ENCODE measurements around the gene FAAP20.
A peak's percentile ranks its signal among the peaks of the same experiment; 100 is the strongest.

FAAP20 gene, protein sequence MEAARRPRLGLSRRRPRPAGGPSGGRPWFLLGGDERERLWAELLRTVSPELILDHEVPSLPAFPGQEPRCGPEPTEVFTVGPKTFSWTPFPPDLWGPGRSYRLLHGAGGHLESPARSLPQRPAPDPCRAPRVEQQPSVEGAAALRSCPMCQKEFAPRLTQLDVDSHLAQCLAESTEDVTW

DNA sequence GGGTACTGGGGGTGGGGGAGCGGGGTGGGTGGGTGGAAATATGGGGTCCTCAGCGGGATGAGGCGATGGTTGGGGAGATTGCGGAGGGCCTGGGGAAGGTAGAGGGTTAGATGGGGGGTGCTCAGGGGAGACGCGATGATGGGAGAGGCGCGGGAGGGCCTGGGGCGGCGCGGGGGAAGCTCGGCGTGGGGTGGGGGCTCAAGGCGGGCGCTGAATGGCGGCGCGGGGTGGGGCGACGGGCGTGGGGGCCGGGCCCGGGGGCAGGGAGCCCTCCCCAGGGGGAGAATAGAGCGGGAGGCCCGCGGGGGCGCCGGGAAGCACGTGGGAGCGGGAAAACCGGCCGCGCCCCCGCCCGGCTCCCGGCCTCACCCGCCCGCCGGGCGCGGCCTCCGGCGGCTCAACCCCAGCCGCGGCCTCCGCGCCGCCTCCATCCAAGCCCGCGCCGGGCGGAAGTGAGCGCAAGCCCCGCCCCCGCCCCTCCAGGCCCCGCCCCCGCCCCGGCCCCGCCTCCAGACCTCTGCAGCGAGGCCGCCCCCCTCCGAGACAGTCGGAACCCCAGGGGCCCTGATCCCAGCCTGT, at the start of gene FAAP20:
Gene FAAP20, minus strand, starts transcription at position 454 of the 579 bp plus-strand sequence. Its CDS starts 23 bp downstream, at position 431.
- no peak for TF ChIP-seq ZNF274 (IDR thresholded peaks at IDR 0.05; ENCODE audit: low read depth, low read length)
- H3K4me3 ChIP-seq (ENCODE audit: low read length): peak within 1 kb of the TSS; percentile 68

DNA sequence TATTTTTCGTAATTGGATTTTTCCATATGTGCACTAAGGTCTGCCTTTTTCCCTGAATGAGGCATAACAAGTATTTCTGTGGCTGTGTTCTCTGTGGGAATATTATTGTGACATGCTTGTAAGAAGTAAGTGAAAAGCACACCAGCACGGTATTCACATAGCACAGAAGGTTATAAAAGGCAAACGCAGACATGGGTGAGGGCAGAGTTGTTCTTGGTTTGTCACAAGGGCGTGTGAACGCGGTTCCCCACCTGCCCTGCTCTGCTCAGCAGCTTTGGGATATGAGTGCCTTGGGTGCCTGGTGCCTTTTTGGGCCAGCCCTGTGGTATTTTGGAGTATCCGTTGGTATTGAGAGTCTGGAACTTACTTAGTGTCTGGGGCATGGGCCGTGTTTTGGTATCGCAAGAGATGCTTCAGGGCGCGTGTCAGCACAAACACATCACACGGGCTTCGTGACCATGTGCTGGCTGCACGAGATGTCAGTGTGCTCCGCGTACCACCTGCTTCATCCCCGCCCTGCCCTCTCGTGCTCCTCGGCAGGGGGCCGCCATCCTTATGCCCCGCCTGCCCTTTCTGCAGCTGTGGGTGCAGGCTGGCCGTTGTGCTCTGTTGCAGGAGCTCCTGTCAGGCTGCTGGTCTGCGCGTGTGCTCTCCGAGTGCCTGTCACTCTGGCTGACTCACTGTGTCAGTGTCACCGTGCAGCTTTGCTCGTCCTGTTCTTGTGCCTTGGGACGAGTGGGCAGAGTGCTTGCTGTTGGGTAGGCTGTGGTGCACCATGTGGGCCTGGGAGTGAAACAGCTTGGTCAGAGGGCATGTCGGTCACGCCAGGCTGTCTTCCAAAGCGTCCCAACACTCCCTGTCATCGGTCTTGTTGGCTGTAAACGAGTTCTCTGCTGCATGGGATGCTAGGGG, 48.5 kb upstream of the FAAP20 start:
- no peak overlapping the region for H3K4me3 ChIP-seq (ENCODE audit: low read length)
- no peak for TF ChIP-seq ZNF274 (IDR thresholded peaks at IDR 0.05; ENCODE audit: low read depth, low read length)

DNA sequence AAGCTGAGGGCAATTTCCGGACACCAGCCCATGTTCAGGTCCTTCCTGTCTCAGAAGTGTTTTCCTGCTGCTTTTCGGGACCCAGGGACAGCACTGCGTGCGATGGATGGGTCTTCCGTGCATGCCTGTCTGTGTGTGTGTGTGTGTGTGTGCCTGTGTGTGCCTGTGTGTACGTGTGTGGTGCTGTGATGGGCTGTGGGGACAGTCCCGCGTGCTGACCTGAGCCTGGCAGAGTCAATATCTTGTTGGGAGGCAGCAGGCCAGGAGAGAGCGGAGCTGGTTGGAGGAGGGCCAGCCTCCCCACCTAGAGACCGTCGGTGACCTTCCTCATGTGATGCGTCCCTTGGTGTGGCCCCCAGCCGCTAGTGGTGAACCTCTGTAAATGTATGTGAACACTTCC, 47.2 kb upstream of the FAAP20 start:
- no peak for TF ChIP-seq ZNF274 (IDR thresholded peaks at IDR 0.05; ENCODE audit: low read depth, low read length)
- H3K4me3 ChIP-seq (ENCODE audit: low read length): no peak overlapping the region

GRCh38 chr1:2240270-2241156, 45.9 kb upstream of the FAAP20 start:
- H3K4me3 ChIP-seq (ENCODE audit: low read length): no peak overlapping the region
- no peak for TF ChIP-seq ZNF274 (IDR thresholded peaks at IDR 0.05; ENCODE audit: low read depth, low read length)

DNA sequence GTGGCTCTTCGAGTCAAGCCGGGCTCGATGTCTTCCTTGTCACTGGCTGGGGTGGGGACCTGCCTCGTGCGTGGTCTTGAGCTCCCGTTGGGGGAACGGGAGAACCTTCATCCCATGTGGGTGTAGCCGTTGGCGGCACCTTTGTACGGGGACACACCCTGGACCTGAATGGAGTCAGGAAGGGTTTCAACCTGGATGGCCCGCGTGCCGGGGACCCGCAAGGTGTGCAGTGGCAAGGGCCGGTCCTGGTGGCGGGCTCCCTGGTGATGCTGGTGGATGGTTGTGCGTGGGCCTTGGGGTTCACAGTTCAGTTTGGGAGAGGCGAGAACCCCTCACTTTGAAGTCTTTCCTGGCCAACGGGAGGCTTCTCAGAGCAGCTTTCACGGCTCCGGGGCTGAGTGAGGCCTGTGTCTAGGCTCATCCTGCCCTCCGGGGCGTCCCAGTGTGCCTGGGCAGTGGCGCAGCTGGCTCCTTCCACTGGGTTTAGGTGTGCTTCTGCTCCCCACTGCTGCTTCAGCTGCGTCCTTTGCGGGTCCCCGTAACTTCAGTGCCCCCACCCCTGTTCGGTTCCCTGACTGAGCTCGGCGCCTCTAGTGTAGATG, 44.9 kb upstream of the FAAP20 start:
- TF ChIP-seq ZNF274 (IDR thresholded peaks at IDR 0.05; ENCODE audit: low read depth, low read length): no peak
- H3K4me3 ChIP-seq (ENCODE audit: low read length): no peak overlapping the region

GRCh38 chr1:2239013-2239370, 44.4 kb upstream of the FAAP20 start:
- H3K4me3 ChIP-seq (ENCODE audit: low read length): no peak overlapping the region
- TF ChIP-seq ZNF274 (IDR thresholded peaks at IDR 0.05; ENCODE audit: low read depth, low read length): no peak

DNA sequence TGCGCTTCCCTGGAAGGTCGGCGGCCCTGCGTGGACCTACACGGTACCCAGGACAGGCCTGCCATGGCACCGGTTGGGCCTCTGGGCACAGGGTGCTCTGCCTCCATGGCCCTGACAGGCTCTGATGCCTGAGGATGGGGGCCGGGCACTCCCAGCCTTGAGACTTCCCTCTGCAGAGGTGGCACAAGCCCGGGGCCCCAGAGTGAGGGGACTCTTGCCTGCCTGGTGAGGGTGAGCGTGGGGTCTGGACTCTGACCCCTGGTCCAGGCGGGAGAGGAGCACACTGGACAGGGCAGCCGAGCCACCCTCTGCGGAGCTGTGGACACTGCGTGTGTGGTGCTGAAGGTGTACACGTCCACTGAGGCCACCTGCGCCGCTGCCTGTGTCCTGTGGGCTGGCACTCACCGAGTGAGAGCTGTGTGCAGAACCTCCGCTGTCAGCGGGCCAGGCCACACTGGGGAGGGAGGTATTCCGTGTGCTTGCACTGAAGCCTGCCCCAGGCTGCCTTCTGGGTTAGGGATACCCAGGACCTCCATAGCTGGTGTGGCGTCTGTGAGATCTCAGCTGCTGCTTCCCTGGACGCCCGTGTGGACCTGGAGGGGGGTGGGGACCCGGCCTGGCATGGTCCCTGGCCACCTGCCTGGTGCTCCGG, 43.9 kb upstream of the FAAP20 start:
- no peak for TF ChIP-seq ZNF274 (IDR thresholded peaks at IDR 0.05; ENCODE audit: low read depth, low read length)
- no peak overlapping the region for H3K4me3 ChIP-seq (ENCODE audit: low read length)

- H3K4me3 ChIP-seq (ENCODE audit: low read length): no peak overlapping the region
- no peak for TF ChIP-seq ZNF274 (IDR thresholded peaks at IDR 0.05; ENCODE audit: low read depth, low read length)
Measured at GRCh38 chr1:2237773-2238172, 43.2 kb upstream of the FAAP20 start.

DNA sequence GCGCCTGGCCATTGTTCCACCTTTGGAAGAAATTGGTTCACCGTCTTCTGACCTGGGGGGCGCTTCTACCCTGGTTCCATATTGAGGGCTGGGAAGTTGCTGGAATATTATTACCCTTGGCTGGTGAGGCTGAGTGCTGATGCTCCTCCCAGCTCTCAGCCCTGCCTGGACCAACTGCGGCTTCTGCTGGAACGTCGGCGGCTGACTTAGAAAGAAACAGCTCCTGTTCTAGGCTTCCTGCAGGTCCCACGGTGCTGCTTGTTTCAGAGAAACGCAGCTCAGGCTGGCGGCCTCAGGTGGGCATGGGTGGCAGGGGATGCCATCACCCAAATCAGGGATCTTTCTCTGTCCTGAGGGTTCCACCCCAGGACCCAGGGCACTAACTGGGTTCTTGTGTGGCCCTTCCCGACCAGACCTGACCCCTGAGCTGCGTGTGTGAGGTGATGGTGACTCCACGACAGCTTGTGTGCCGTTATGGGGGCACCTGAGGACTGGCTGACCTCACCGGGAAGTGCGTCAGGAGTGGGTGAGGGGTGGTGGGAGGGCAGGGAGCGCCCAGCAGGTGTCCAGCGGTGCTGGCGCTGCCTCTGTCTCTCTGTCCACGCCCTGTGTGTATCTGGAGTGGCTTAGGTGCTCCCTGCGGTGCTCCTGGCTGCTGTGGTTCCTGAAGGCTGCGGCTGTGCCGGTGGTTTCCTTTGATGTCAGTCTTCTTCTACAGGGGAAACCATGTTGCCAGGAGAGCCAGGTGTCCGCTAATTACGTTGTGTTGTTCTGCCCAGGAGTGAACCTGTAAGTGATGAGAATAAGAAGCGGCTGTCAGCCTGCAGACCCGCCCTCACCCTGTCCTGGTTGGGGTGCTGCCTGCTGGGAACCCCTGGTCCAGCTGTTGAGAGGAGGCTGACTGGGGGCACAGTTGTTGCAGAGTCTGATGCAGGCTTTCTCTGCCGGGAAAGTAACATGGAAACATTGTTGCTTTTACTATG, 42.4 kb upstream of the FAAP20 start:
- H3K4me3 ChIP-seq (ENCODE audit: low read length): no peak overlapping the region
- no peak for TF ChIP-seq ZNF274 (IDR thresholded peaks at IDR 0.05; ENCODE audit: low read depth, low read length)

- TF ChIP-seq ZNF274 (IDR thresholded peaks at IDR 0.05; ENCODE audit: low read depth, low read length): no peak
- no peak overlapping the region for H3K4me3 ChIP-seq (ENCODE audit: low read length)
Measured at GRCh38 chr1:2235300-2235998, 40.9 kb upstream of the FAAP20 start.

- no peak overlapping the region for H3K4me3 ChIP-seq (ENCODE audit: low read length)
- TF ChIP-seq ZNF274 (IDR thresholded peaks at IDR 0.05; ENCODE audit: low read depth, low read length): no peak
Measured at GRCh38 chr1:2234762-2235113, 40.2 kb upstream of the FAAP20 start.

Data from GM08714 (cell line).